Measurements from ENCODE around the gene ZNF70.

DNA sequence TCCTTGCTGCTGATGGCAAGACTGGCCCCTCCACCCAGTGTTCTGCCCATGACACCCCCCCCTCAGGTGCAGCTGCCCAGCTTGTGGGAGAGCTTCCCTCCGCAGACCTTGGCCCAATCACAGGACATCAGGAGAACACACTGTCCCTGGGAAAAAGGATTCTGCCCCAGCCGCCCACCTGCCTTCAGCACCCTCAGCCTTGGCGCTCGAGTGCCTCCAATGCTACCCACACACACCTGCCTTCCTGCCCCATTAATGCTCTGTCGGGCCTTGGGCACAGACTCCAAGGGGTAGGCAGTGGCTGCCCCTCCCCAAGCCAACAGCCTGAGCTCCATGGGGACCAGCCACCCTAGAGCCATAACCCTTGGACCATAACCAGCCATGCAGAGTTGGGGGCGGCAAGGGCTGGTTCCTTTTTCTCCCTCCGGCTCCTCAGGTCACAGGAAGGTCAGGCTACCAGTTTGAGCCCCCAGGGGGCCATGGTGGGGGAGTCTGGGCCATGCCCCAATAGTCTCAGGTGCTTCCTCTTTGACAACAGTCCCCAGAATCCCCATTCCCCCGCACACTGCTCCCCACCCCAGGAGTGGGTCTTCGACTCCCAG is 1.3 kb upstream of the ZNF70 start:
- TF ChIP-seq, protein P1, sequence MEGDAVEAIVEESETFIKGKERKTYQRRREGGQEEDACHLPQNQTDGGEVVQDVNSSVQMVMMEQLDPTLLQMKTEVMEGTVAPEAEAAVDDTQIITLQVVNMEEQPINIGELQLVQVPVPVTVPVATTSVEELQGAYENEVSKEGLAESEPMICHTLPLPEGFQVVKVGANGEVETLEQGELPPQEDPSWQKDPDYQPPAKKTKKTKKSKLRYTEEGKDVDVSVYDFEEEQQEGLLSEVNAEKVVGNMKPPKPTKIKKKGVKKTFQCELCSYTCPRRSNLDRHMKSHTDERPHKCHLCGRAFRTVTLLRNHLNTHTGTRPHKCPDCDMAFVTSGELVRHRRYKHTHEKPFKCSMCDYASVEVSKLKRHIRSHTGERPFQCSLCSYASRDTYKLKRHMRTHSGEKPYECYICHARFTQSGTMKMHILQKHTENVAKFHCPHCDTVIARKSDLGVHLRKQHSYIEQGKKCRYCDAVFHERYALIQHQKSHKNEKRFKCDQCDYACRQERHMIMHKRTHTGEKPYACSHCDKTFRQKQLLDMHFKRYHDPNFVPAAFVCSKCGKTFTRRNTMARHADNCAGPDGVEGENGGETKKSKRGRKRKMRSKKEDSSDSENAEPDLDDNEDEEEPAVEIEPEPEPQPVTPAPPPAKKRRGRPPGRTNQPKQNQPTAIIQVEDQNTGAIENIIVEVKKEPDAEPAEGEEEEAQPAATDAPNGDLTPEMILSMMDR (IDR thresholded peaks at IDR 0.05), result peak; percentile 14
- no peak for TF ChIP-seq EZH2 (IDR thresholded peaks at IDR 0.05; ENCODE audit: borderline replicate concordance, insufficient read depth, low read depth, low read length, poor library complexity, severe bottlenecking)

Measured in B cell (primary cell).